Choroid plexus epithelial cell (primary cell): Measurements from ENCODE around the gene TADA2B.

Experiments
- DNase-seq: peaks from one replicate; pipeline ENCODE4 v3.0.0-alpha.2; 2010; ENCODE audit warnings: low read depth
- H3K4me3 ChIP-seq: 2 replicates; pipeline ENCODE4 v1.5.1; 2011; ENCODE audit warnings: low read depth, mild to moderate bottlenecking, control low read depth, low read length, moderate library complexity
- TF ChIP-seq, protein P1 (sequence below): conservative IDR thresholded peaks from 2 replicates; pipeline ENCODE4 v1.5.1; 2011; ENCODE audit warnings: low read depth, mild to moderate bottlenecking, control low read depth, inconsistent platforms, low read length, moderate library complexity

The TADA2B gene, protein sequence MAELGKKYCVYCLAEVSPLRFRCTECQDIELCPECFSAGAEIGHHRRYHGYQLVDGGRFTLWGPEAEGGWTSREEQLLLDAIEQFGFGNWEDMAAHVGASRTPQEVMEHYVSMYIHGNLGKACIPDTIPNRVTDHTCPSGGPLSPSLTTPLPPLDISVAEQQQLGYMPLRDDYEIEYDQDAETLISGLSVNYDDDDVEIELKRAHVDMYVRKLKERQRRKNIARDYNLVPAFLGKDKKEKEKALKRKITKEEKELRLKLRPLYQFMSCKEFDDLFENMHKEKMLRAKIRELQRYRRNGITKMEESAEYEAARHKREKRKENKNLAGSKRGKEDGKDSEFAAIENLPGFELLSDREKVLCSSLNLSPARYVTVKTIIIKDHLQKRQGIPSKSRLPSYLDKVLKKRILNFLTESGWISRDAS

DNA sequence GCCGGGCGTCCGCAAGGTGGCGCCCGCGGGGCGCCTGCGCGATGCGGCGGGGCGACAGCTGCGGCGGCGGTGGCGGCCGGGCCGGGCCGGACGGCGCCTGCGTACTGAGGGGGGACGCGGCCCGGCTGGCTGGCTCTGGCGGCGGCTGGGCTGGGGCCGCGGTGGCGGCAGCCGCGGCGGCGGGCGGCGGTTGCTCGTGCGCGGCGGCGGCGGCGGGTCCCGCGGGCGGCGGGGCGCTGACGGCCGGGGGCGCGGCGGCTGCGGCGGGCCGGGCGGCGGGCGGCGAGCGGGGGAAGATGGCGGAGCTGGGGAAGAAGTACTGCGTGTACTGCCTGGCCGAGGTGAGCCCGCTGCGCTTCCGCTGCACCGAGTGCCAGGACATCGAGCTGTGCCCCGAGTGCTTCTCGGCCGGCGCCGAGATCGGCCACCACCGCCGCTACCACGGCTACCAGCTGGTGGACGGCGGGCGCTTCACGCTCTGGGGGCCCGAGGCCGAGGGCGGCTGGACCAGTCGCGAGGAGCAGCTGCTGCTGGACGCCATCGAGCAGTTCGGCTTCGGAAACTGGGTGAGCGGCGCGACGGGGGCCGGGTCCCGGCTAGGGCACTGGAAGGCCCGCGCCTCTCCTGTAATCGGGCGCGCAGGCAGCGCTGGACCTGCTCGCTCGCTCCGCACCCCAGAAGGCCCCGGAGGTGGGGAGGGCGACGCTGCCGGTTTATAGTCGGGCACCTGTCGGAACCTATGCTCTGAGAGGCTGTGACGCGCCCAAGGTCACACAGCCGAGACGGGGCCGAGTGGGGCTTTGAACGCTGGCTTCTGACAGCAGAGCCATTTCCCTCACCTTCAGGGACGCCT is at the start of gene TADA2B:
Gene TADA2B (plus strand): TSS at position 89 of the 853 bp plus-strand sequence. CDS start 208 bp downstream, at position 297.
- TF ChIP-seq, protein P1, sequence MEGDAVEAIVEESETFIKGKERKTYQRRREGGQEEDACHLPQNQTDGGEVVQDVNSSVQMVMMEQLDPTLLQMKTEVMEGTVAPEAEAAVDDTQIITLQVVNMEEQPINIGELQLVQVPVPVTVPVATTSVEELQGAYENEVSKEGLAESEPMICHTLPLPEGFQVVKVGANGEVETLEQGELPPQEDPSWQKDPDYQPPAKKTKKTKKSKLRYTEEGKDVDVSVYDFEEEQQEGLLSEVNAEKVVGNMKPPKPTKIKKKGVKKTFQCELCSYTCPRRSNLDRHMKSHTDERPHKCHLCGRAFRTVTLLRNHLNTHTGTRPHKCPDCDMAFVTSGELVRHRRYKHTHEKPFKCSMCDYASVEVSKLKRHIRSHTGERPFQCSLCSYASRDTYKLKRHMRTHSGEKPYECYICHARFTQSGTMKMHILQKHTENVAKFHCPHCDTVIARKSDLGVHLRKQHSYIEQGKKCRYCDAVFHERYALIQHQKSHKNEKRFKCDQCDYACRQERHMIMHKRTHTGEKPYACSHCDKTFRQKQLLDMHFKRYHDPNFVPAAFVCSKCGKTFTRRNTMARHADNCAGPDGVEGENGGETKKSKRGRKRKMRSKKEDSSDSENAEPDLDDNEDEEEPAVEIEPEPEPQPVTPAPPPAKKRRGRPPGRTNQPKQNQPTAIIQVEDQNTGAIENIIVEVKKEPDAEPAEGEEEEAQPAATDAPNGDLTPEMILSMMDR = no peak
- DNase-seq = peak; percentile 45
- peak within 1 kb of the TSS; percentile 88 for H3K4me3 ChIP-seq

DNA sequence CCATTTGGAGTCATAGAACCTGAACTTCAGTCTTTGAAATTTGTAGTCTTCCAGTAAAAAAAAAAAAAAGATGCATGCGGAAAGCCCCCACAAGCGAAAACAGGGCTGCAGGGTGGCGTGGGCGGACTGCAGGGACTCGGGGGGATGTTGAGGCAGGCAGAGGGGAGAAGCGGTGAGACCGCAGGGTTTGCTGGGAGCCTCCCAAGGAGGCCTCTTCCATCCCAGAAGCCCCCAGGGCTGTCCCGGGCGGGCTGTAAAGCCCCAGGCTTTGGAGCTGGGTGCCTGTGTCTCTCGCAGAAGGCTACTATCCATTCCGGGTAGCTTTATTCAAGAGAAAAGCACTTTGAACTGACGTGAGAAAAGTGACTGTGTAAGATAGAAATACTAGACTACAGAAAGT is 46.7 kb upstream of the TADA2B start:
- DNase-seq = no peak
- no peak overlapping the region for H3K4me3 ChIP-seq
- TF ChIP-seq, protein P1 = no peak

DNA sequence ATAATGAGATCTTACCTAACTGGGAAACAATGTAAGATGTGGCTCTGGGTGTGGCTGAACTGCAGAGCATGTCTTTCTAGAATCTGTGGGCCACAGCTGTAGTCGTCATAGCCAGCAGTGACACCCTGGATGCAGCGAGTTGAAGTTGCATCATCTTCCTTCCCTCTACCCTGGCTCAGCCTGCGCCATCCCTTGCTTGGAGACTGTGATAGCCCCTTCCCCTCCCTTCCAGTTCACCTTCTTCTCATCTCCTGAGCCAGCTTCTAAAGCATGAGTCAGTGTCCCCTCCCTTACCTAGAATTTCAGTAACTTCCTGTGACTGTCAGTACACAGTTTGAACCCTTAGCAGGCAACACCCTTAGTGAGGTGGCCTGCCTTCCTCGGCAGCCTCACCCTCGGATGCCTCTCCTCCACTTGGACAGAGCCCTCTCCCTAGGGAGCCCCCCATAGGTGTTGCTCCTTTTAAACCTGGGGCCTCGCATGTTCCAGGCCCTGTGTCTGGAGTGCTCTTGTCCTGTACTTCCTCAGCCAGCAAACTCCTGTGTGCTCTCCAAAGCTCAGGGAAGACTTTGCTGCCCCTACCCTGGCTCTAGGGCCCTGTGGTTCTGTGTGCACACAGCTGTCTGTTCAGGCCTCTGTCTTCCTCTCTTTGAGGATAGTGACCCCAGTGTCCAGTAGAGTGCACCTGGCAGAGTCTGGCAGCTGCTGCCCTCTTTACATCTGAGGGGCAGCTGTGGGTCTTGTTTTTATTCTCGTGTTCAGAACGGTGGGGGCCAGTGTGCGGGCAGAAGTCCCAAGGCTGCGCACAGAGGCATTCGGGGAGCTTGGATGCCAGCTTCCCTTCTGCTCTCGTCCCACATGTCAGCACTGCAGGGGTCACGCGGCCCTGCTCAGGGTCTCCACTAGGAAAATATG is 43.7 kb upstream of the TADA2B start:
- no peak for DNase-seq
- TF ChIP-seq, protein P1 = no peak
- no peak overlapping the region for H3K4me3 ChIP-seq

DNA sequence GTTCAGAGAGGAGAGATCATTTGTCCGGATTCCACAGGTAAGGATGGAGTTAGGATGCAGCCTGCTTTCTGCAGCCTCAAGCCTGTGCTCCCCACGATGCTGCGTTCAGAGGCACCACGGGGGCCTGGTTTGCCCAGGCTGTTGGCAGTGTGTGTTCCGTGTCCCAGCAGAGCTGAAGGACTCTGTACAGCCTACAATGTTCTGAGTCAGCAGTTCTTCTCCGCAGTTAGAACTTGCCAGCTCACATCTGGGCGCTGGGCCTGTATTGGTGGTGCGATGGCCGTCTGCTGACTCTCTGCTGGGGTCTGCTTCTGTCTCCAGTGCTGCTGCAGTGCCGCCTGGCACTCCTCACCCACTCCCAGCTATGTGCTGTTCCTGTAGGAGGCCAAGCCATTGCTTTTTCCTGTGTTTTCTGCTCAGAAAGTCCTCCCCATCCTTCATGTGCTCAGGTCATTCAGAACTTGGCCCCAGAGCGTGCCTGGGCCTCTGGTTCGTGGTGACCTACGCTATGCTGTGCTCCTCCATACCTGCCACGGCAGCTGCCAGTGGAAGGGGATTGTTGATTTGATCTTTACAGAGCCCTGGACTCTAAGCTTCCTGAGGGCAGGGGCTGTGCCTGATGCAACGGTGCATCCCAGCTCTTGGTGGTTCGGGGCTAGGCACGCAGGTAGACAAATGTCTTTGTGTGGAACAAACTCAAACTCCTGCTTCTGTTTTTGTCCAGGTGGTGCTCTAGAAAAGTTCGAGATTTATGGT is 42.6 kb upstream of the TADA2B start:
- TF ChIP-seq, protein P1 = no peak
- no peak overlapping the region for H3K4me3 ChIP-seq
- DNase-seq = no peak

DNA sequence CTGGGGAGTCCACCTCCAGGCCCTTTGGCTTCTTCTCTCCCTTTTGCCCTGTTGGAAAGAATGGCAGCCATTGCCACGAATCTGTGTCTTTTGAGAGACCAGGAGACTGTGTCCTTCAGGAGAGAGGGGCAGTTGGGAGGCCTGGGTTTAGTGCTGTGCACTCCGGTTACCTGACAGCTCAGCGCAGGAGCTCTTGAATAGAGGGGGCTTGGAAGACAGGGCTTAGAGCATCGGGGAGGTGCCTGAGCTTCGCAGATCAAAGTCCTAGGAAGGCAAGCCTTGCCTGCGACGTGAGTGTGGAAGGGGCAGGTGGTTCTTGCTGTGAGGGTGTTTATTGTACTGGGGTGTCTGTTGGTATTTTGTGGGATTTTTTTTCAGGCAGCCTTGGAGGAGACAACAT is 41.9 kb upstream of the TADA2B start:
- no peak for DNase-seq
- no peak overlapping the region for H3K4me3 ChIP-seq
- TF ChIP-seq, protein P1 = no peak

DNA sequence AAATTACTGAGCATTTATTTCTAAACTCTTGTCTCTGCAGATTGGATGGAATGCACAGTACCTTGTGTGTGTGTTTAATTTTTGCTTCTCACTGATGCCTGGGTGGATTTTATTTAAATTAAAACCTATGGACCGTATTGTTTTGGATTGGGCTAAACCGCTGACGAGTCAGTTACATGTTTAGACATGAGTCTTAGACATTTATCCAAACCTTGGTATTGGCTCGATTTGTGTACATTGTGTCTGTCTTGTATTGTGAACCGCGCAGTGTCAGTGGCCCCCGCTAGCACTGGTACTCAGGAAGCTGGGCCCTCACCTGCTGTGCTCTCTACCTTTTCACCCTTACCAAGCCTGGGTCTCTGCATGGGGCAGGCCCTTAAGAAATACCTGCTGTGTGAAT is 40.8 kb upstream of the TADA2B start:
- H3K4me3 ChIP-seq = no peak overlapping the region
- no peak for DNase-seq
- TF ChIP-seq, protein P1 = no peak
